GM21825 (cell line): ENCODE measurements around the gene UBR3.
A peak's percentile ranks its signal among the peaks of the same experiment; 100 is the strongest.
"Not testable (repeated sequence)": the region's sequence is repeated elsewhere in the genome, so short reads cannot be mapped to it uniquely, and the experiment has no call there.

Source experiments
- ATAC-seq: cut with Tn5 transposase; IDR thresholded peaks from one replicate; pipeline ENCODE4 v1.9.1; 2021; ENCODE audit warnings: mild to moderate bottlenecking, moderate library complexity; ENCODE audit not compliant: unreplicated experiment

UBR3 gene

GRCh38 chr2:169823996-169824372, 3.3 kb upstream of the UBR3 start:
- no peak for ATAC-seq

GRCh38 chr2:169824373-169825333, 2.6 kb upstream of the UBR3 start, which contains the start of gene METTL5:
TSS of gene METTL5 (minus strand) at chr2:169824905. CDS start at chr2:169824597, 308 bp downstream.
- ATAC-seq = peak; percentile 65

GRCh38 chr2:169828141-169828811, 1.0 kb downstream of the UBR3 start:
- peak; percentile 26 for ATAC-seq

GRCh38 chr2:169834401-169834800, 7.1 kb downstream of the UBR3 start:
- no peak for ATAC-seq

GRCh38 chr2:169838743-169839489, 11.7 kb downstream of the UBR3 start:
- no peak for ATAC-seq

- ATAC-seq = no peak
These were observed 12.9 kb downstream of the UBR3 start for GRCh38 chr2:169839954-169840746.

- no peak for ATAC-seq
These were observed 13.5 kb downstream of the UBR3 start for GRCh38 chr2:169840747-169841142.

- ATAC-seq = not testable (repeated sequence)
These were observed 14.4 kb downstream of the UBR3 start for GRCh38 chr2:169841625-169842024.

- ATAC-seq = no peak
These were observed 17.8 kb downstream of the UBR3 start for GRCh38 chr2:169845016-169845415.

- not testable (repeated sequence) for ATAC-seq
These were observed 21.9 kb downstream of the UBR3 start for GRCh38 chr2:169848959-169849693.

- ATAC-seq = no peak
These were observed 22.5 kb downstream of the UBR3 start for GRCh38 chr2:169849710-169850109.

- ATAC-seq = no peak
These were observed 25.9 kb downstream of the UBR3 start for GRCh38 chr2:169853041-169853668.

GRCh38 chr2:169855281-169856258, 28.3 kb downstream of the UBR3 start:
- ATAC-seq = not testable (repeated sequence)

- ATAC-seq = no peak
These were observed 32.2 kb downstream of the UBR3 start for GRCh38 chr2:169859423-169859822.

- ATAC-seq = no peak
These were observed 32.9 kb downstream of the UBR3 start for GRCh38 chr2:169860149-169860548.

- no peak for ATAC-seq
These were observed 35.6 kb downstream of the UBR3 start for GRCh38 chr2:169862816-169863215.

GRCh38 chr2:169865492-169865891, 38.2 kb downstream of the UBR3 start:
- ATAC-seq = no peak

- ATAC-seq = not testable (repeated sequence)
These were observed 39.0 kb downstream of the UBR3 start for GRCh38 chr2:169866230-169866629.
